Bone marrow (tissue), 2 donors: ENCODE data around the gene ASS1.
A peak's percentile ranks its signal among the peaks of the same experiment; 100 is the strongest.

Source experiments
- DNase-seq, 2 donors: peaks; one replicate each; lab custom pipeline; 2025; lab: John Stamatoyannopoulos, UW

Gene ASS1

DNA sequence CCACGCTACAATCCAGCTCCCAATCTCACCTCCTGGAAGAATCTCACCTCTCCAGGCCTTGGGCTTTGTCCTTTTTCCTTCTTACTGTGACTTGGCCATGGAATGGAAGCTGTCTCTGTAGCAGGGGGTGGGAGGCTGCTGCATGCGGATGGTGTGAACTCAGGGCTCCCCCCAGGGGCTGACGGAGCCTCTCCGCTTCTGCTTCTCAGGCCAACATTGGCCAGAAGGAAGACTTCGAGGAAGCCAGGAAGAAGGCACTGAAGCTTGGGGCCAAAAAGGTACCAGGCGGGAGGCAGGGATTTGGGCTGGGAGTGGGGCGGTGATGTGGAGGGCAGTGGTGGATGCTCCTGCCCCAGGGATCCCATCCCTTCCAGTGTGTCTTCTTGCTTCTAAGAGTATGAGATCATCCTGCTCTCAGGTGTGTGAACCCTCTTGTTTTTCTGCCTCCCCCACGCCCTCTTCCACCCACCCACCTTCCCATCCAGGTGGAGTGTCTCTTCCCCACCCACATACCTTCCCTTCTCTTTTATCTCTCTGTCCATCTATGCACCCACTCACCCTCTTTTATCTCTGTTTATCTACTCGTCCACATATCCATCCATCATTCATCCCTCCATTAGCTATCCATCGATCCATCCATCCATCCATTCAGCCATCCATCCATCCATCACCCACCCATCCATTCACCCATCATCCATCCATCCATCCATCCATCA, 9.5 kb downstream of the ASS1 start:
- no peak for DNase-seq

- no peak for DNase-seq
Measured at GRCh38 chr9:130454812-130455325, 10.1 kb downstream of the ASS1 start.

DNA sequence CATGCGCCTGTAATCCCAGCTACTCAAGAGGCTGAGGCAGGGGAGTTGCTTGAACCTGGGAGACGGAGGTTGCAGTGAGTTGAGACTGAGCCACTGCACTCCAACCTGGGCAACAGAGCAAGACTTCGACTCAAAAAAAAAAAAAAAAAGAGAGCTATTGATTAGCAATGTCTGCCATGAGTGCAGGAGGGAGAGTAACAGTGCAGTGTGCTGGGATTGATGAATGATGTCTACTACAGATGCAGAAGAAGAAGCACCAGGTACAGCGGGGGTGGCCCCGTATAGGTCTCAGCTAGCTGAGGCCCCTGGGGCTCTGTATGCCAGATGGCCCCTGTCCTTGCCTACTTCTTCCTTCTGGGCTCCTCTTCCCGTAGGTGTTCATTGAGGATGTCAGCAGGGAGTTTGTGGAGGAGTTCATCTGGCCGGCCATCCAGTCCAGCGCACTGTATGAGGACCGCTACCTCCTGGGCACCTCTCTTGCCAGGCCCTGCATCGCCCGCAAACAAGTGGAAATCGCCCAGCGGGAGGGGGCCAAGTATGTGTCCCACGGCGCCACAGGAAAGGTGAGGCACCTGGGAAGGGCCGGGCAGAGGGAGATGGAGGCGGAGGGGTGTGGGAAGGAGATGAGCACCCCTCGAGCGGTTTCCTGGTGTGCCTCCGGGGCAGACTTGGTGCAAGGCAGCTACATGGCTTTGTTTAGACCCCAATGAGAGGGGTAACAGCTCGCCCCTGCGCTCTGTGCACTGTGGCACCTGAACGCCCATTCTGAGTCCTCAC, 13.5 kb downstream of the ASS1 start:
- DNase-seq, result no peak

DNA sequence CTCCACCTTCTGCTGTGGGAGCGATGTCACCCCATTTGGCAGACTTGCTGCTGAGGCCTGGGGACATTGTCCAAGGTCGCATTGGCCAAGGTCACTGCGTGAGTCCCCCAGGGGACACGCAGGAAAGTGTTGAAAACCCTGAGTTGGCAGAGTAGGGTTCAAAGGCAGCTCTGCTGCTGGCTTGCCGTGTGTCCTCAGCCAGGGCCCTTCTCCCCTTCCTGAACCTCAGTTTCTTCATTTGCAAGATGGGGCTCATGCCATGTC, 14.0 kb downstream of the ASS1 start:
- no peak for DNase-seq

DNA sequence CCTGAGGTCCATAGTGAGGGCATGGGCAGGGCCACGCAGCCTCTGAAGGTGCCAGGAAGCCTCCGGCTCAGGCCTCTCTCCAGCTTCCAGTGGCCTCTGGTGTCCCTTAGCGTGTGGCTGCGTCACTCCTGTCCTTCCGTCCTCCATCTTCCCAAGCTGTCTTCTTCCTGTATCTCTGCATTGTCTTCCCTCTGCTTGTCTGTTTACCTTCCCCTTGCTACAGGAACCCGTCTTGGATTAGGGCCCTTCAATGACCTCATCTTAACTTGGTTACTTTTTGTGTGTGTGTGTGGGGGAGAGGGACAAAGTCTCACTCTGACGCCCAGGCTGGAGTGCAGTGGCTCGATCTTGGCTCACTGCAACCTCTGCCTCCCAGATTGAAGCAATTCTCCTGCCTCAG, 14.4 kb downstream of the ASS1 start:
- no peak for DNase-seq

DNA sequence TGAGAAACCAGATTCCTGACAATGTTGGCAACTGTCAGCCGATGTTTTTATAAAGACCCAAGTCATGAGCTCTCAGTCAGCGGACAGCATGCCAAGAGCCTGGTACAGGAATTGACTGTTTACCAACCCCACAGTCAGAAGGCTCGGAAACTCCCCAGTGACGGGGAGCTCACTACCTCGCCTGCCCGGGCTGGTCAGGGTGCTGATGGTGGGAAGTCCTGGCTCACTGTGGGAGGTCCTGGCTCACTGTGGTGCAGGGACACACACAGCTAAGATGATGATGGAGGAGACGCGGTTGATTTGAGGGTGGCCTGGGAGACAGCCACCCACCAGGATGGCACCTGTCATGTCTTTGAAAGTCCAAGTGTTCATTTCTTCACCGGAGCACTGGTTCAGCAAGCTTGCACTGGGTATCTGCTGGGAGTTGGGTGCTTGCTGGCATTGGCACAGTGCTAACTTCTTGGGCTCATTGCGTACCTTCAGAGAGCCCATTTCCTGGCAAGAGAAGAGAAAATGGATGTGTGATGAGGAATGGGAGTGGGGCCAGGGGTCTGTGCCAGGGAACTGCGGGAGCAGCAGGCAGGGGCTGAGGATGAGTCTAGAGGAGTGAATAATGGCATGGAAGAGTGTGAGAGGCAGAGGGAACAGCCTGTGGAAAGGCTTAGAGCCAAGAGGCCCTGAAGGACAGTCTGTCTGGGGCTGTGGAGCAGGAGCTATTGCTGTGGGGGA, 15.3 kb downstream of the ASS1 start:
- DNase-seq, result no peak

DNA sequence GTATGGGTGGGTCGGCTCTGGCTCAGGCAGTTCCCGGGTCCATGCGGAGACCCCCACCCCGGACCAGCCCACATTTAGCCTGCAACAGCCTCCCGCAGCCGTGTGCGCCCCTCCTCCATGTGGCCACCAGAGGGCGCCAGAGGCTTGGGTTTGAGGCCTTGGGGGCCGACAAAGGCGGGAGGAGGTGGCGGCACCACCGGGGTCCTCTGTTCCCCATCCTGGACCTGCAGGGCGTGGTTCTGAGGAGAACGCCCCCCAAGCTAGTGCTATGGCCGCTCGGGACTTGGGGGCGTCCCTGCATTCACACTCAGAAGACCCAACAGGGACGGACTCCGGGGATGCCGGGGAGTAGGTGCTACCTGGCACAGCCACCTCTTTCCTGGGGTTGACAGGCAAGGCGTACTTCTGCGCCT, 16.5 kb downstream of the ASS1 start:
- DNase-seq, result peak; percentile 6 to 34

- no peak for DNase-seq
Measured at GRCh38 chr9:130461731-130462130, 17.0 kb downstream of the ASS1 start.

DNA sequence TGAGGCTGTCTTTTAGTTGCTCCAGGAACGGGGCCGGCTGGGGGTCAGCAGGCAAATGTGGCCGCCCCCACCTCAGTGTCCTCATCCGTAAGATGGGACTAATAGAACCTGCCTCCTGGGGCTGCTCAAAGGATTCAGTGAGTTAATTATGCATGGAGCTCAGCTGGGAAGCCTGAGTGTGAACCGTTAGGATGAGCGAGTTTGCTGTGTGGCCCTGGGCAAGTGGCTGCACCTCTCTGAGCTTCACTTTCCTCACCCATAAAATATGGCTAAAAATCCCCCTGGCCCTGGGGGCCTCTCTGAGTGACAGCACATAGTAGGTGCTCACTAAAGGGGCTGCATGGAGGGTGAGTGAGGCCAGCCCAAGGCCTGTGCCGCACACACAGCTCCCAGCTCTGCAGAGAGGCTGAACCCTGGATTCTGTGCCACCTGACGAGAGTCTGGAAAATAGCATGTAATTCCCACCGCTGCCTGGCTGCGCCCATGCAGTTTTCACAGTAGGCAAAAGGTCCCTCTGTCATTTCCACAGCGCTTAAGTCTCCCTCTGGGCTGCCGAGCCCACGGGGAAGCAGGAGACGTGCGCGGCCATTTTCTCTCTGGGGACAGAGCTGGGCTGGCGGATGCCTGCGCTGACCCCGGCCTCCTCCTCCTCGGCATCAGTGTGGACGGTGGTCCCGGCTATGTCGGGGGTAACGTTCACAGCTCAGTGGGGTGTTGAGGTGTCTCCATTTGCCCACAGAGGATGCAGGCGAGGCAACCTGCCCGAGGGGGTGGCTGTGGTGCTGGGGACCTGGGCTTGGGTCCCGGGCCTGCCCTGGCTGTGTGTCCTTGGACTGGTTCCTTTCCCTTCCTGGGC, 18.2 kb downstream of the ASS1 start:
- no peak for DNase-seq

DNA sequence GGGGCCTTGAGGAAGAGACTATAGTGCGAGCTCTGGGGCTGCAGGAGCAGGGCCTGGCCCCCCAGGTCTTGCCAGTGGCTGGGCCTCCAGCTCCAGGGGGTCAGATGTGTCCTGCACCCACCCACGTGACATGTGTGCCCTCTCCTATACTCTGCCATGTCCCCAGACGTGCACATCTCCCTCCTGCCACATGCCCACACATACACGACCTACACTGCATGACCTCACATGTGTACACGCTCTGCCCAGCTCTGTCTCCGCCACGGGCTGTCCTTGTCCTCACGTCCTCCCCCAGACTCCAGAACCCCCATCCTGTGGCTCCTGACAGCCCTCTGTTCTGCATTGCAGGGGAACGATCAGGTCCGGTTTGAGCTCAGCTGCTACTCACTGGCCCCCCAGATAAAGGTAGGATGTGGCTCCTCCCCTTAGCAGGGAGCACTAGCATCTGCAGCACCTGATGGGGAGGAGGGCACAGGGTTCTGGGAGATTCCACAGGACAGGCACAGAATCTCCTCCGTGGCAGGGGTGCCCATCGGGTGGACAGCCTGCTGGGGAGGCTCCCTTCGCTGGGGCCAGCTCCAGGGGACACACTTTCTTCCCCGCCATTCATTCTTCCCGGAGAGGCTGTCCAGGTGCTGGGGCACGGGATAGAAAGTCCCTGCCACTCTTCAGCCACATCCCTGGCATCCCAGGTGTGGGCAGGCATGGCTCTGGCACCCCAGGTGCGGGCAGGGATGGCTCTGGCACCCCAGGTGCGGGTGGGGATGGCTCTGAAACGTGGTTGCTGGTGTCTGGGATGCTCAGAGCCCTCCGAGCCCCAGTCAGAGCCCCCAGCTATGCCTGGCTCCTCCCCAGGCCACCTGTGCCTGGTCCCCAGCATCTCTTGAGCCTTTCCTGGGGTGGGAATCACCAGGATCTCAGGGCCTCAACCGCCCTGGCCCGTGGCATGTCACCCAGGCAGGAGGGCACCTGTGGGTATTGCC, 19.3 kb downstream of the ASS1 start:
- no peak for DNase-seq

- no peak for DNase-seq
Measured at GRCh38 chr9:130465383-130466096, 20.8 kb downstream of the ASS1 start.

GRCh38 chr9:130466537-130467217, 21.9 kb downstream of the ASS1 start:
- no peak for DNase-seq

DNA sequence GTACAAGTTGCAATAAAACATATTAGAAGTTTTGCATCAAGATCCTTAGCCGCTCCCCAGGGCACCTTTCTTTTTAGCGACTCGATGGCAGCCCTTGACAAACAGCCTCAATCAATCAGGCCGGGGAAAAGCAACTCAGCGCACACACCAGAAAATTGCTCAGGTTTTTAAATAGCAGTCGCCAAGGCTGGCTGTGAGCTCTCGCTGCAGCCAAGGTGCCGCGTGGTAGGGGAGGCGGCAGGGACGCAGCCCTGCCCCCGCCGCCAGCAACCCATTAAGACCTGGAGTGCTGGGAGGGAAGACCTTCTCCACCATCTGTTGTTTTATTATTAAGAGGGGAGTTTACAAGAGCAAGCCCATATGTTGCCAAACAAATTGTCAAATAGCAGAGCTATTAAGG, 22.6 kb downstream of the ASS1 start:
- DNase-seq, result no peak

GRCh38 chr9:130468566-130468965, 23.8 kb downstream of the ASS1 start:
- DNase-seq, result no peak

GRCh38 chr9:130470269-130470668, 25.5 kb downstream of the ASS1 start:
- DNase-seq, result no peak

DNA sequence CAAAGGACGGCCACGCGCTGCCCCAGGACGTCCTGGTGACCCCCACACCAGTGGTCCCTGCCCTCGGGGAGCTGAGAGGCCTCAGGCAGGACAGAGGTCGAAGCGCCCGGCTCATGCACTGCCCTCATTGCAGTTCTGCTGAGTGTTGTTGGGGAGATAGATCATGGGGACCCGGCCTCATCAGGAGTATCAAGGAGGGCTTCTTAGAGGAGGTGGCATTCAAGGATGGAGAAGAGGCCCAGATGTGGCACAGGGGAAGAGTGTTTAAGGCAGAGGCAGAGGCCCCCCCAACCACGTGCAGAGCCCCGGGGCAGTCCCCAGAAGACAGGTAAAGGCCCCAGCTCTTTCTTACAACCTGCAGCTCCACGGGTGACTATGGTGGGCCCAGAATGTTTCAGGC, 26.2 kb downstream of the ASS1 start:
- DNase-seq, result no peak

DNA sequence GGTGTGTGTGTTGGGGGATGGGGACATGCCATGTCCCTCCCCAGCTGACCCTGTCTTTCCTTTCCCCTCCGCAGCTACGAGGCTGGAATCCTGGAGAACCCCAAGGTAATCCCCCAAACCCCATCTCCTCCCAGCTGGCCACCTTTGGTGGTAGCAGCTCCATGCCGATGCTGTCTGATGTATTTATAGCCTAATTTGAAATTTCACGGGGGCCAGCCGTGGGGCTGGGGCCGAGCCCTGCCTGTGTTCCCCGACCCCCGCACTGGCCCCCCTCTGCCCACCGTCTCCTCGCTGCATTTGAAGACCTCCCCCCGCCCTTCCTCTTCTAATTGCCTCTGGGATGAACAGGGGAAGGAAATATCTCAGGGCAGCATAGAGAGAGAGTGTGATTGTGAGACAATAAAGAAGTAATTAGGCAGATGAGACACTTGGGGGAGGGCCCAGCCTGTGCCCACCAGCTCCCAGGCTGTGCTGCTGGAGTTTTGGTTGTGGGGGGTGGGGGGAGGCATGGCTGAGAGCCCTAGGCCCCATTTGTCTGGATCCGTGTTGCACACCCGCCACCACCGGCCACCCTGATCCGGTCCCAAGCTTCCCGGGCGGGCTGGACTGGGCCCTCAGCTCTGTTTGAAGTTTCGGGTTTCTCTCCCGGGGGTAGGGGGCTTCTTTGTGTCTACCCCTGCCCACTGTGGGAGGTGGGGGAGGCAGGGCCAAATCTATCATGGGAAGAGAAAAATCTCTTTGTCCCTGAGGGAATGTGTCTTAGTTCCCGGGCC, 26.8 kb downstream of the ASS1 start:
- DNase-seq, result no peak

- DNase-seq, result no peak
Measured at GRCh38 chr9:130472184-130472705, 27.5 kb downstream of the ASS1 start.

GRCh38 chr9:130473009-130473408, 28.2 kb downstream of the ASS1 start:
- no peak for DNase-seq
